Type B pancreatic cell (in vitro differentiated cells): ENCODE measurements around the gene COL4A2. TPM values are rescaled to one million over a fixed set of nuclear protein-coding genes. Genes with fewer than 3 reads are reported as not detected.

ENCODE experiments used
- DNase-seq: peaks from one replicate; pipeline ENCODE4 v3.0.0; 2021; ENCODE audit warnings: mixed read lengths; ENCODE audit not compliant: unreplicated experiment; ENCODE audit errors: extremely low spot score
- H3K27ac Mint-ChIP-seq: 2 replicates; pipeline ENCODE4 v1.8.0; 2021; ENCODE audit warnings: mild to moderate bottlenecking, mixed read lengths
- H3K27me3 Mint-ChIP-seq: 2 replicates; pipeline ENCODE4 v1.8.0; 2021; ENCODE audit warnings: mixed read lengths
- H3K36me3 Mint-ChIP-seq: 2 replicates; pipeline ENCODE4 v1.8.0; 2021; ENCODE audit warnings: mixed read lengths
- H3K4me1 Mint-ChIP-seq: one replicate; pipeline ENCODE4 v1.8.0; 2021; ENCODE audit warnings: mixed read lengths; ENCODE audit not compliant: unreplicated experiment
- H3K4me3 Mint-ChIP-seq: 2 replicates; pipeline ENCODE4 v1.8.0; 2021; ENCODE audit warnings: mild to moderate bottlenecking, mixed read lengths
- H3K9me3 Mint-ChIP-seq: 2 replicates; pipeline ENCODE4 v1.8.0; 2021; ENCODE audit warnings: mixed read lengths
- CTCF ChIP-seq: fragments of 200-600 bp; sonication (generic); conservative IDR thresholded peaks from 2 replicates; pipeline ENCODE4 v1.5.0; 2021; ENCODE audit warnings: antibody characterized with exemption, mild to moderate bottlenecking
- total RNA-seq: library from RNA; stranded (reverse); gene quantifications from 2 replicates; pipeline ENCODE4 v1.2.1, GENCODE V29; 2021; ENCODE audit warnings: low replicate concordance

The COL4A2 gene
- total RNA-seq, 1 donor from 2014 or later = 145 TPM

- peaks cover 3% of the 10 kb centered on the region for H3K27me3 Mint-ChIP-seq
- no peak for TF ChIP-seq CTCF
- no peaks in the 10 kb centered on the region for H3K36me3 Mint-ChIP-seq
- H3K4me3 Mint-ChIP-seq = no peak overlapping the region
- no peaks in the 10 kb centered on the region for H3K9me3 Mint-ChIP-seq
- DNase-seq = no peak
- peaks cover 24% of the 10 kb centered on the region for H3K4me1 Mint-ChIP-seq
- no peak overlapping the region for H3K27ac Mint-ChIP-seq
Measured at GRCh38 chr13:110265341-110265681, 41.8 kb upstream of the COL4A2 start.

GRCh38 chr13:110265682-110266430 lies 41.2 kb upstream of the COL4A2 start:
- peaks cover 24% of the 10 kb centered on the region for H3K4me1 Mint-ChIP-seq
- no peak overlapping the region for H3K4me3 Mint-ChIP-seq
- no peaks in the 10 kb centered on the region for H3K36me3 Mint-ChIP-seq
- no peak overlapping the region for H3K27ac Mint-ChIP-seq
- no peaks in the 10 kb centered on the region for H3K9me3 Mint-ChIP-seq
- DNase-seq = no peak
- no peak for TF ChIP-seq CTCF
- peaks cover 3% of the 10 kb centered on the region for H3K27me3 Mint-ChIP-seq

GRCh38 chr13:110266431-110266809 lies 40.7 kb upstream of the COL4A2 start:
- no peak for TF ChIP-seq CTCF
- no peak for DNase-seq
- Mint-ChIP-seq H3K36me3 (no peaks in the 10 kb centered on the region), H3K4me1 (peaks cover 24% of the 10 kb centered on the region), H3K9me3 (no peaks in the 10 kb centered on the region), H3K27me3 (peaks cover 3% of the 10 kb centered on the region), H3K4me3 (no peak overlapping the region), H3K27ac (no peak overlapping the region)

GRCh38 chr13:110266983-110267382 lies 40.1 kb upstream of the COL4A2 start:
- no peaks in the 10 kb centered on the region for H3K36me3 Mint-ChIP-seq

GRCh38 chr13:110268061-110268460 lies 39.0 kb upstream of the COL4A2 start:
- no peak for DNase-seq
- H3K4me1 Mint-ChIP-seq = peaks cover 12% of the 10 kb centered on the region

More at GRCh38 chr13:110266983-110267382, 40.1 kb upstream of the COL4A2 start:
- Mint-ChIP-seq H3K4me3 (no peak overlapping the region), H3K4me1 (peaks cover 22% of the 10 kb centered on the region), H3K9me3 (no peaks in the 10 kb centered on the region), H3K27ac (no peak overlapping the region), H3K27me3 (peaks cover 3% of the 10 kb centered on the region)
- no peak for TF ChIP-seq CTCF
- DNase-seq = peak; percentile 55

More at GRCh38 chr13:110268061-110268460, 39.0 kb upstream of the COL4A2 start:
- no peak for TF ChIP-seq CTCF
- no peaks in the 10 kb centered on the region for H3K36me3 Mint-ChIP-seq
- peaks cover 3% of the 10 kb centered on the region for H3K27me3 Mint-ChIP-seq
- no peak overlapping the region for H3K27ac Mint-ChIP-seq
- no peaks in the 10 kb centered on the region for H3K9me3 Mint-ChIP-seq
- no peak overlapping the region for H3K4me3 Mint-ChIP-seq
